Smooth muscle cell (in vitro differentiated cells): Measurements from ENCODE around the gene HDAC2. TPM values are rescaled to one million over a fixed set of nuclear protein-coding genes. Genes with fewer than 3 reads are reported as not detected.
A peak's percentile ranks its signal among the peaks of the same experiment; 100 is the strongest.

ENCODE experiments used
- DNase-seq: peaks from one replicate; lab custom pipeline; 2025; ENCODE audit not compliant: unreplicated experiment; lab: John Stamatoyannopoulos, UW
- H2AFZ ChIP-seq: fragments of 200-600 bp; sonication (generic); 2 replicates; pipeline ENCODE4 v1.6.0; 2016; ENCODE audit warnings: antibody characterized with exemption, low read depth, mild to moderate bottlenecking
- H3F3A ChIP-seq: fragments of 200-600 bp; sonication (generic); 2 replicates; pipeline ENCODE4 v1.6.0; 2017; ENCODE audit warnings: antibody characterized with exemption, low read depth
- H3K27ac ChIP-seq: fragments of 200-600 bp; sonication (generic); 2 replicates; pipeline ENCODE4 v1.5.1; 2016; ENCODE audit warnings: low read depth, mild to moderate bottlenecking
- H3K27me3 ChIP-seq: fragments of 200-600 bp; sonication (generic); 2 replicates; pipeline ENCODE4 v1.6.1; 2016; ENCODE audit warnings: low read depth, mild to moderate bottlenecking
- H3K36me3 ChIP-seq: fragments of 200-600 bp; sonication (generic); 2 replicates; pipeline ENCODE4 v1.5.1; 2016; ENCODE audit warnings: low read depth
- H3K4me1 ChIP-seq: fragments of 200-600 bp; sonication (generic); 2 replicates; pipeline ENCODE4 v1.5.1; 2016; ENCODE audit warnings: low read depth
- H3K4me2 ChIP-seq: fragments of 200-600 bp; sonication (generic); 2 replicates; pipeline ENCODE4 v1.6.0; 2016; ENCODE audit warnings: mild to moderate bottlenecking
- H3K4me3 ChIP-seq: fragments of 200-600 bp; sonication (generic); 2 replicates; pipeline ENCODE4 v1.5.1; 2016; ENCODE audit warnings: mild to moderate bottlenecking
- H3K79me2 ChIP-seq: fragments of 200-600 bp; sonication (generic); 2 replicates; pipeline ENCODE4 v1.6.0; 2016; ENCODE audit warnings: low read depth, mild to moderate bottlenecking
- H3K9ac ChIP-seq: fragments of 200-600 bp; sonication (generic); 2 replicates; pipeline ENCODE4 v1.6.0; 2016; ENCODE audit warnings: low read depth
- H3K9me3 ChIP-seq: fragments of 200-600 bp; sonication (generic); replicated peaks from 2 replicates; pipeline ENCODE4 v1.5.1; 2016; ENCODE audit warnings: low read depth
- H4K20me1 ChIP-seq: fragments of 200-600 bp; sonication (generic); 2 replicates; pipeline ENCODE4 v1.6.0; 2016; ENCODE audit warnings: low read depth
- WGBS: methylation state at CpG from one replicate; pipeline ENCODE4 v1.1.7; 2016; ENCODE audit warnings: low lambda C conversion rate; 5-methylcytosine and 5-hydroxymethylcytosine counted together
- polyA plus RNA-seq: library from polyadenylated mRNA; unstranded; fragments of >200 nt; fragmentation: Nextera tagmentation; extraction: Ambion mirVana; gene quantifications from 2 replicates; pipeline ENCODE4 v1.2.1, GENCODE V29; 2016
- total RNA-seq: library from RNA; depleted of rRNA; stranded (reverse); fragments of >200 nt; gene quantifications from 2 replicates; pipeline ENCODE4 v1.2.3, GENCODE V29; 2014
- TF ChIP-seq, protein P1 (sequence below): fragments of 200-600 bp; sonication (generic); IDR thresholded peaks from 2 replicates; pipeline ENCODE4 v1.5.1; 2017; ENCODE audit warnings: borderline replicate concordance, mild to moderate bottlenecking, antibody characterized with exemption; ENCODE audit not compliant: insufficient read depth, poor library complexity, severe bottlenecking

The HDAC2 gene
- total and polyA plus RNA-seq, 2 experiments from 2014 or later = 192 to 198 TPM

DNA sequence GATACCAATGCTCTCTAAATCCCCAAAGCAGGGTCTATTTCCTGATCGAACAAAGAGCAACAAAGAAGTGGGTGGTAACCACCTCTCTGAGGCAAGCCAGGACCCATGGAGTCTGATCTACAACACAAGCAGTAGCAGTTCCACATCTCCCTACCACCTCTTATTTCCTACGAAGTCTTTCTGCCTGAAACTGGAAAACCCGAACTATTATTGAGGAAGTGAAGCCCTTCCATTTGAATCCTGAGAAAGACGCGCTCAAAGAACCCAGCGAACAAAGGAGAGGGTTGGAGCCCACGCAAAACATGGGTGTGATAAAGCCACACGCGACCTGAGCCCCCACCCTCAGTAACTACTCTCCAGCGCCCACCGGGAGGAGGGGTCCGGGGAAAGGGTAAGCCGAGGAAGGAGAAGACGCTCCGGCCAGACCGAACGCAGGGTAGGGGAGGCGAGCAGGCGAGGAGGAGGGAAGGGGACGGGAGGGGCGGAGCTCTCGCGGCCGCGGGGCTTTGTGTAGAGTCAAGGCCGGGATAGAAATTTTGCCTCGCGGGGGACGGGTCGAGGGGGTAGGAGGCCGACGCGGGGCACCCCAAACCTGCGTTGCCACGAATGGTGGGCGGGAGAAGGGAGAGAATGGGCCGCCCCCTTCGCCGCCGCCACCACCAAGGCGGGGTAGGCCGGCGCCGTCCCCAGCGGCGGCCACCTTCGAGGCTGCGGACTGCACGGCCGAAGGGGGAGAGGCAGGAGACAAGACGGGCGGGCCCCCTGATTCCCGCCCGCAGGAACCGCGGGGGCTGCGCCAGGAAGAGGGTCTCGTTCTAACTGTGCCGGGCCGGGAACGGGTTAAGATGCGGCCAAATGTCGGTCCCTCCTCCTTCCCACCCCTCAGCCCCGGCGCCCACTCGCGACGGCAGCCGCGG is 802 bp downstream of the HDAC2 start:
- Histone ChIP-seq H3K9me3 (no peaks in the 10 kb centered on the region), H3K4me3 (peak overlapping the region; percentile 91), H4K20me1 (peaks cover 47% of the 10 kb centered on the region), H3K4me2 (peak overlapping the region; percentile 91), H3K27me3 (no peaks in the 10 kb centered on the region), H3K4me1 (peaks cover 24% of the 10 kb centered on the region), H3K36me3 (no peaks in the 10 kb centered on the region), H3K9ac (peak overlapping the region; percentile 85), H3K79me2 (peaks cover 58% of the 10 kb centered on the region), H3F3A (peaks cover 4% of the 10 kb centered on the region), H2AFZ (peak overlapping the region; percentile 88), H3K27ac (peak overlapping the region; percentile 81)
- peak; percentile 31 for DNase-seq
- TF ChIP-seq, protein P1, sequence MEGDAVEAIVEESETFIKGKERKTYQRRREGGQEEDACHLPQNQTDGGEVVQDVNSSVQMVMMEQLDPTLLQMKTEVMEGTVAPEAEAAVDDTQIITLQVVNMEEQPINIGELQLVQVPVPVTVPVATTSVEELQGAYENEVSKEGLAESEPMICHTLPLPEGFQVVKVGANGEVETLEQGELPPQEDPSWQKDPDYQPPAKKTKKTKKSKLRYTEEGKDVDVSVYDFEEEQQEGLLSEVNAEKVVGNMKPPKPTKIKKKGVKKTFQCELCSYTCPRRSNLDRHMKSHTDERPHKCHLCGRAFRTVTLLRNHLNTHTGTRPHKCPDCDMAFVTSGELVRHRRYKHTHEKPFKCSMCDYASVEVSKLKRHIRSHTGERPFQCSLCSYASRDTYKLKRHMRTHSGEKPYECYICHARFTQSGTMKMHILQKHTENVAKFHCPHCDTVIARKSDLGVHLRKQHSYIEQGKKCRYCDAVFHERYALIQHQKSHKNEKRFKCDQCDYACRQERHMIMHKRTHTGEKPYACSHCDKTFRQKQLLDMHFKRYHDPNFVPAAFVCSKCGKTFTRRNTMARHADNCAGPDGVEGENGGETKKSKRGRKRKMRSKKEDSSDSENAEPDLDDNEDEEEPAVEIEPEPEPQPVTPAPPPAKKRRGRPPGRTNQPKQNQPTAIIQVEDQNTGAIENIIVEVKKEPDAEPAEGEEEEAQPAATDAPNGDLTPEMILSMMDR = no peak
- WGBS = 2% methylated on average over 51 of the region's 70 CpGs

DNA sequence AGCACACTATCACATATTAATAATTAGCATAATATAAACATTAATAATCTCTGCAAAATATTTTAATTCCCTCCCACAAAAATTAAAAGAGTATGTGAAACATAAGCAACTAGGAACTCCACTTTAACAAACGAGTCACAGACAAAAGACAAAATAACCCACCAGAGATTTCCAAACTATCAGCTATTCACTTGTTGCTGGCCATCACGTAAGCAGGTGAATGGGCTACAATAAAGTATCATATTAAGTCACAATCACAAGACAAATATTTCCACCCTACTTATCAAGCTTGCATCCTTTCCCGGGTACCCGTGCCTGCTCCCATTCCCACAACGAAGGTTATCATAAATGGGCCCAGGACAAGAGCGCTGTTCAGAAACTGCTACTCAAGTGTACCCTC is 2.5 kb downstream of the HDAC2 start:
- 47% methylated on average over 6 of the region's 6 CpGs for WGBS
- Histone ChIP-seq H3K9ac (peak overlapping the region; percentile 85), H2AFZ (no peak overlapping the region), H3K4me2 (peak overlapping the region; percentile 91), H3K36me3 (no peaks in the 10 kb centered on the region), H4K20me1 (peaks cover 64% of the 10 kb centered on the region), H3K79me2 (peaks cover 75% of the 10 kb centered on the region), H3K9me3 (no peaks in the 10 kb centered on the region), H3F3A (peaks cover 4% of the 10 kb centered on the region), H3K27ac (no peak overlapping the region), H3K4me3 (peak overlapping the region; percentile 91), H3K4me1 (peaks cover 24% of the 10 kb centered on the region), H3K27me3 (no peaks in the 10 kb centered on the region)
- DNase-seq = no peak
- TF ChIP-seq, protein P1 = no peak

DNA sequence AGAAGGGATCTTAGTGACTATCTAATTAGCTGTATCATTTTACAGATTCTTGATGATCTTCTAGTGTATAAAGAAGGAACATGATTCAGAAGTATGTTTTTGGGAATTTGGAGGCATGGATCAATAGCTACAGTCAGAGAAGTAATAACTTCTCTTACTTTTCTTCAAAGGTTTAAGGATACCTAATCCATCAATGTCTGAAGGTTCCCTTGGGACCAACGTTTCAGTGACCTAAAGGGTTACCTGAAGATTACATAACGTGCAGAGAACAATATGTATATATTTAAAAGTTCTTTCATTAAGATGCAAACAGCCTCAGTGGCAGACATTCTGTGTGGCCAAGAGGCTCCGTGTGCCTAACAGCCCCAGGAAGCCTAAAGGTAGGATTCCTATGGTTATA is 3.2 kb downstream of the HDAC2 start:
- H3K4me1 ChIP-seq = peaks cover 24% of the 10 kb centered on the region
- H3K27ac ChIP-seq = no peak overlapping the region
- peaks cover 4% of the 10 kb centered on the region for H3F3A ChIP-seq
- peaks cover 71% of the 10 kb centered on the region for H4K20me1 ChIP-seq
- no peak for DNase-seq
- no peak overlapping the region for H2AFZ ChIP-seq
- 40% methylated on average over 3 of the region's 3 CpGs for WGBS
- TF ChIP-seq, protein P1 = no peak
- no peaks in the 10 kb centered on the region for H3K9me3 ChIP-seq
- no peaks in the 10 kb centered on the region for H3K27me3 ChIP-seq
- H3K9ac ChIP-seq = no peak overlapping the region
- peak overlapping the region; percentile 91 for H3K4me2 ChIP-seq
- no peaks in the 10 kb centered on the region for H3K36me3 ChIP-seq
- H3K79me2 ChIP-seq = peaks cover 81% of the 10 kb centered on the region
- peak overlapping the region; percentile 91 for H3K4me3 ChIP-seq
